Stimulated activated CD4-positive, alpha-beta T cell treated with anti-CD3 and anti-CD28 coated beads, Interleukin-1b, Interleukin-23, amount 100 ng/mL, for 48 hours (primary cell): ENCODE data around the gene CHKA.
A peak's percentile ranks its signal among the peaks of the same experiment; 100 is the strongest.

Experiments
- DNase-seq: peaks from one replicate; pipeline ENCODE4 v3.0.0-alpha.2; 2020

The CHKA gene

GRCh38 chr11:68012044-68012842, 108.9 kb downstream of the CHKA start:
- DNase-seq = no peak

- DNase-seq = no peak
Measured at GRCh38 chr11:68011051-68011943, 109.9 kb downstream of the CHKA start.

- DNase-seq = no peak
Measured at GRCh38 chr11:68010090-68011041, 110.8 kb downstream of the CHKA start, which contains the start of gene ALDH3B1. Gene ALDH3B1 (plus strand): TSS chr11:68010327. CDS start chr11:68015298, 4,971 bp downstream.

DNA sequence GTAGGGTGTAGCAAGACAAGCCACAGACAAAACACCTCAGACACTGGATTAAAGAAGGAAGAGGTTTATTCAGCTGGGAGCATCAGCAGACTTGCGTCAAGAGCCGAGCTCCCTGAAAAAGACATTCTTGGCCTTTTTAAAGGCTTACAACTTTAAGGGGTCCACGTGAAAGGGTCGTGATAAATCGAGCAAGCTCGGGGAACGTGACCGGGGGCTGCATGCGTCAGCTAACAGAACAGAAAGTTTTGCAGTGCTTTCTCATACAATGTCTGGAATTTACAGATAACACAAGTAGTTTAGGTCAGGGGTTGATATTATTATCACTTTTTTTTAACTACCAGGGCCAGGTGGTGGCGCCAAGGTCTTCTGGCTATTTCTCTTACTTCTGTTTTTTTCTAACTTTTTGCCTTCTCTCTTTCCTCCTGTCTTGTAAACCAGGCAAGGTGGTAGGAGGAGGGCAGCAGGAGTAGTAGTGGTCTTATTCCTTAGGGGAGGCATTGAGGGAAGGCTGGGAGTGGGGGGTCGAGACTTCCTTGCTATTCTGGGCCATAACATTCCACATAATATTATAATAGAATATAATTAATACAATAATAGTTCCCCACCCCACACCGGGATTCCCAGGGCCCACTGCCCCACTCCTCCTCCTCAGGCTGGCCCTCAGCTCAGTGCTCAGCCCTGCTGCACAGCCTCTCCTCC, 111.6 kb downstream of the CHKA start:
- no peak for DNase-seq

DNA sequence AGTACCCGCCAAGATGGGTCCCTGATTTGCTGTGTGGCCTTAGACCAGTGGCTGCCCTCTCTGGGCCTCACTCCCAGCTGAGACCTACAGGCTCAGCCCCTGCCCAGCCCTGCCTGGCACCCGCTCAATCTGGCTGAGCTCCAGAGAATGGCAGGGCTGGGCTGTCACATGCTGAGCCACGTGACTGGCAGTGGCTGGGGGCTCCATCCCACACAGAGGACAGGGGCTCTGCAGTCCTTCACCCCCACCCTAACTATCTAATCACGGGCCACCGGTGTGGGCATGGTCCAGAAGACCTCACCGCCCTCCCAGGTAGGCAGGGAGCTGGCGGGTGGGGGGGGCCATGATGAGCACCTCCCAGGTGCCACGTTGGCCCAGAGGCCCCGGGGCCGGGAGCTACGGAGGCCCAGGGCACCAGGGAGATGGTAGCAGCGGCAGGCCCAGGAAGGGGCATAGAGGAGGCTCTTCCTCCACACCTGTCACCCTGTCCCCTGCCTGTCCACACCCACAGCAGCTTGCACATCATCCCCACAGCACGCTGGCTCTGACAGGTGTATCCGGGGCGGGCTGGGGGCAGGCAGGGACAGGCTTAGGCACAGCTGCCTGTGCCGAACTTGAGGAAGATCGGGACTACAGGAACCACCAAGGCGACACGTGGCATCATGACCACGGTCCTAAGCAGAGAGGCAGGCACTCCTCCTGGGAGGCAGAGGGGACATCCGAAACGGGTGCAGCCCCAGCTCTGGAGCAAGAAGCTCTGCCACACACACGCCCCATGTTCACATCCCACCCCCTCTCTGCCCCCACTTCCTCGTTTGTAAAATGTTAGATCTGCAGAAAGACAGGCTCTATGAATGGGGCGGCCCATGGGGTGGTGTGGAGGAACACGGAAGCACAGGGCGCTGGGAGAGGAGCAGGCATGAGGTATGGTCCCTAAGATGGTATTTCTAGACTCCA, 112.5 kb downstream of the CHKA start:
- DNase-seq = no peak

DNA sequence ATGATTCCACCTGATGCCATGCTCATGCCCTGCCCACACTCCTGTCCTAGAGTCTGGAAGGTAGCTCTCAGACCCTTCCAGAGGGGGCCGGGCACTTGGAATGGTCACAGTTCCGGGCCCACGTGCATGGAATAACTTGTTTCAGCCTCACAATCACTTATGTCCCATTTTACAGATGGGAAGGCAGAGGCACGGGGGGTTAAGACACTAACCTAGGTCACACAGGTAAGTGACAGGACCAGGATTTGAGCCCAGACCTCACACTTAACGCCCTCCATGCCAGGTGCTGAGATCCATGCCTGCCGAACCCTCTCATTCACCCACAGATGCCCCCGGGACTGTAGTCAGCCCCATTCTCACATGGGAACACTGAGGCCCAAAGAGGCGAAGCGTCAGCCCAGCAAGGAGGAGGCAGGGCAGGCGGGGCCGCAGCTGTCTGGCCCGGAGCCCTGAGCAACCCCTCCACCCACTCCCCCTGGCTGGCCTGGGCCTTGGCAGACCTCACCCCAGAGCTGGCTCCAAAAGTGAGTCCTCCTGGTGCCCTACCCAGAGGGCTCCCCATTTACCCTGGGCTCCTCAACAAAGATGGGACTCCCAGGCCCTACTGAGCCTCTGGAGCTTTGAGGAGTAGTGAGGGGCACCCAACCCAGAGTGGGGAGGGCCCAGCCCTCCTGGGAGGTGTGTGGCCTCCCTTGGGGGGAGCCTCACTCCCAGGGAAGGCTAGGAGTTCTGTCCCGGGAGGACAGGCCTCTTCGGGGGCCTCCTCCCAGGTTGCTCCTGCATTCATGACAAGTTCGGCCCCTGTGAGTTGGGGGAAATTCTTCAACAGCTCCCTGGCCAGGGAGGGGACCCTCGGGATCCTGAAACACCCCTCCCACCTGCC, 113.4 kb downstream of the CHKA start:
- DNase-seq = no peak

GRCh38 chr11:68006606-68007166, 114.5 kb downstream of the CHKA start:
- no peak for DNase-seq

GRCh38 chr11:68004551-68005335, 116.4 kb downstream of the CHKA start:
- no peak for DNase-seq

- DNase-seq = peak; percentile 82
Measured at GRCh38 chr11:68003846-68004550, 117.2 kb downstream of the CHKA start, which contains the start of gene UNC93B1. Gene UNC93B1 (minus strand): TSS chr11:68004097. CDS start chr11:68004043, 54 bp downstream.

DNA sequence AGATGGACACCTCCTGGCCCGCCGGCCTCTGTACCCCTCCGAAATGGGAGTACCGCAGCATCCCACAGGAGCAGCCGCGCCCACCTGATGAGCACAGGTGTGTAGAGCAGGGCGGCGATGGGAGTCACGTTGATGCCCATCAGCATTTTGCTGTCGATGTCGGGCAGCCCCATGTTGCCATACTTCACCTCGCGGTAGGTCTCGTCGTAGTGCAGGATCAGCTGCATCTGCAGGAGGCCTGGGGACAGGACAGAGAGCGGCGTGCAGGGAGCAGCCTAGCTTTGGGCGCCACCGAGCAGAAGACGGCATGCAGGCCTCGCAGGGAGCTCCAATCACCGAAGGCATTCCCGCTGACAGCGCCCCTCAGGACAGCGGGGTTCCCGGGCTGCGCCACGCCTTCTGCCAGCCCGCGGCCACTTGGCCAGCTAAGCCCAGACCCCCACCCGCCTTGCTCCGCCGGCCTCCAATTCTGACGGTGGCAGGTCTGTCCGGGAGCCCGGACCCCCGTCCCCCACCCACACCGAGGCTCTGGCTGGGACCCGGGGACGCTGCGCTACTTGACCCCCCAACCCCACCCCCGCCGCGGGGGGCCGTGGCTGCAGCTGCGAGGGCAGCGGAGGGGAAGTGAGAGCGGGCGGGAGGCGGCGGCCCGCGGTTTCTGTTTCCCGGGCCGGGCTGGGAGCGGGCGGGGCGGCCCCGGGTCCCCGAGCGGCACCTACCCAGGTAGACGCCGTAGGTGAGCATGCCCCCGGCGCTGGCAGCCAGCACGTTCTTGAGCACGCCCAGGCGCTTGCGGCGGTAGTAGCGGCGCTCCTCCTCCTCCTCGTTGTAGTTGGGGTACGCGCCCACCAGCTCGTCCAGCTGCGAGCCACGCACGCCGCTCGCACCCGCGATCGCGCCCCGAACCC, 118.0 kb downstream of the CHKA start:
- peak; percentile 52 for DNase-seq
